HG03457 (cell line): ENCODE results near the gene NFATC3.

Experiments
- ATAC-seq: cut with Tn5 transposase; IDR thresholded peaks from one replicate; pipeline ENCODE4 v1.9.1; 2021; ENCODE audit warnings: moderate number of reproducible peaks; ENCODE audit not compliant: unreplicated experiment

The NFATC3 gene

DNA sequence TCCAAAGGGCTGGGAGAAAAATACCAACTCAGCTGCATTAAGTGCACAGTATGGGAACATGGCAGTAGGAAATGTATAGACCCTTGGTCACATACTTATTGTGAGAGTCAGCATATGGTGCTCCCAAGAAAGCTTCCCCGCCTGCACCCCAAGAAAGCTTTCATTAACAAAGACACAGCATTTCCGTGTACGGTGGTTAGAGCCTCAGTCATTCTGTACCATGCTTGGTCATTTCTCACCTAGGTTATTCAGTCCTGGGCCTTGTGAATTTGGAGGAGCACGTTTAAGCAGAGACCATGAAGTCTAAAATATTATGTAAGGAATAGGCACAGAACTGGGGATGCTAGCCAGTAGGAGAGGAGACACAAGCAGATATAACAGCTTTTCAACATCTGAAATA lies 94.7 kb downstream of the NFATC3 start:
- ATAC-seq: no peak

DNA sequence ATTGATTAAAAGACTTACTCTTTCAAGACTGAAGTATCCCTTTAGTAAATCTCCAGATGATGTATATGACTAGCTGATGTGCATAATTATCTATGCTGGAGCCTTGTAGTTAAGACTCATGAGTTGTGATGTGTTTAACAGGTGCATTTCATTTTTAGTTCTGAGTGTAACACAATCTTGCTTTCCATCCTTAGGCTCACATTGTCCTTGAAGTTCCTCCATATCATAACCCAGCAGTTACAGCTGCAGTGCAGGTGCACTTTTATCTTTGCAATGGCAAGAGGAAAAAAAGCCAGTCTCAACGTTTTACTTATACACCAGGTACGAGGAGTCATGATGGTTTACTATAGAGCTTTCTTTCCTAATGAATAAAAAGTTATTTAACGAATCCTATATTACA lies 97.9 kb downstream of the NFATC3 start:
- ATAC-seq: no peak

DNA sequence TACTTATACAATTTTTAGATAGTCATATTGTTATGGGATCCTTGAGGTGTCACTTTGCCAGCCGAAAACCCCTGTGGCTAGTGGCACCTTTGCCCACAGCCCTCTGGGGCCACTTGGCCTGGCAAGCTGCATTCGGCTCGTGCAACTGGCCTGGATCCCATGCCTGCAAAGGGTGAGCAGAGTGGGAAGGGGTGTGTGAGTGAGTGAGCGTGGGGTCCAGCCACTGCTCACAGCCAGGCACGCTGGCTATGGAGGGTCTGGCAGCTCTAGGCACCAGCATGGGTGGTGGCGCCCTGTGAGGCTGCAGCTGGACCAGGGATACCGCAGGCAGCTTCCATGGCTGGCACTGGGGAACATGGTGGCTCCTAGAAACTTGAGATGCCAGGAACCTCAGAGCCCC lies 101.7 kb downstream of the NFATC3 start:
- no peak for ATAC-seq

DNA sequence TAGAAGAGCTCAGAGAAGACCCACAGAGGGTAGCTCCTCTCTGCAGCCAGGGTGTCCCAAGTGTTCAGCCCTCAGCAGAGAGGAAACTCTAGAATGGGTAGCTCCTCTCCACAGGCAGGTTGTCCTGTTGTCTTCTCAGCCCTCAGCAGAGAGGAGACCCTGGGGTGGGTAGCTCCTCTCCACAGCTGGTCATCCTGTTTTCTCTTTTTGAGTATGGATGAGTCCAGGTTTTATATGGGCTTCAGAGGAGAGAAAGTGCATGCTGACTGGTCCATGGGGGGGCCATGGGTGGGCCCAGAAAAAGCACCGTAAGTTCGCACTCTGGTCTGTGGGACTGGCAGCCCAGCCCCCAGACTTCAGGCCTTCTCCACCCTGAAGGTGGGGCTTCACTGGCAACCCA lies 102.3 kb downstream of the NFATC3 start:
- no peak for ATAC-seq

DNA sequence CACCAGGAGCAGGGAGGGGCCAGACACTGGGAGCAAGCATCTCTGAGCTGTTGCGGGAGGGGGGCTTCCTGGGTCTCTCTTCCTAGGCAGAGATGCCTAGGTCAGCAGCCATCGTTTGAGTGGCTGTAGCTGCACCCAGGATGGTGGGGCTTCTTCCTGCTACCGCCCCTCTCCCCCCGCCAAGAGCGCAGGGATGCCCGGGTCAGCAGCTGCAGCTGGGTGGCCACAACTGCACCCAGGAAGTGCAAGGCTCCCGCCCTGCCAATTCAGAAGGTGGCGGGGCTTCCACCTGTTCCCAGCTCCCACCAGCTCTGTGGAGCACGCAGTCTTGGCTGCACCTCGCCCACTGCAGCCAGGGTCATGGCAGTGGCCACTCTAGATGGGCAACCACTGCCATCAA lies 103.0 kb downstream of the NFATC3 start:
- no peak for ATAC-seq

DNA sequence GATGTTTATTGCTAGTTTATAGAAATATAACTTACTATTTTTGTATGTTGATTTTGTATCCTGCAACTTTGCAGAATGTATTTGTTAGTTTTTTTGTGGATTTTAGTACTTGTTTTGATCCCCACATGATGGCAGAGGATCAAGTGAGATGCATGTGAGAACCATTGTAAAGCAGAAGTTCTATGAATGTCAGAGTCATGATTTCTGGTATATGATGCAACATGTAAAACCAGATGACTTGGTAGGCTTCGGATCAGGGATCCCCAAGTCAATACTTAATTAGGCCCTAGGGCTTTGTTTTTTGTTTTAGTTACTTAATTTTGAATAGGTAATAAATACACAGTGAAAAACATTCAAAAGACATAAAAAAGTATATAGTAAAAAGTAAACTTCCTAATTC lies 104.9 kb downstream of the NFATC3 start:
- no peak for ATAC-seq

DNA sequence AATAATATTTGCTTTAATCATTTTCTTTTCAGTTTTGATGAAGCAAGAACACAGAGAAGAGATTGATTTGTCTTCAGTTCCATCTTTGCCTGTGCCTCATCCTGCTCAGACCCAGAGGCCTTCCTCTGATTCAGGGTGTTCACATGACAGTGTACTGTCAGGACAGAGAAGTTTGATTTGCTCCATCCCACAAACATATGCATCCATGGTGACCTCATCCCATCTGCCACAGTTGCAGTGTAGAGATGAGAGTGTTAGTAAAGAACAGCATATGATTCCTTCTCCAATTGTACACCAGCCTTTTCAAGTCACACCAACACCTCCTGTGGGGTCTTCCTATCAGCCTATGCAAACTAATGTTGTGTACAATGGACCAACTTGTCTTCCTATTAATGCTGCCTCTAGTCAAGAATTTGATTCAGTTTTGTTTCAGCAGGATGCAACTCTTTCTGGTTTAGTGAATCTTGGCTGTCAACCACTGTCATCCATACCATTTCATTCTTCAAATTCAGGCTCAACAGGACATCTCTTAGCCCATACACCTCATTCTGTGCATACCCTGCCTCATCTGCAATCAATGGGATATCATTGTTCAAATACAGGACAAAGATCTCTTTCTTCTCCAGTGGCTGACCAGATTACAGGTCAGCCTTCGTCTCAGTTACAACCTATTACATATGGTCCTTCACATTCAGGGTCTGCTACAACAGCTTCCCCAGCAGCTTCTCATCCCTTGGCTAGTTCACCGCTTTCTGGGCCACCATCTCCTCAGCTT lies 105.8 kb downstream of the NFATC3 start:
- no peak for ATAC-seq

DNA sequence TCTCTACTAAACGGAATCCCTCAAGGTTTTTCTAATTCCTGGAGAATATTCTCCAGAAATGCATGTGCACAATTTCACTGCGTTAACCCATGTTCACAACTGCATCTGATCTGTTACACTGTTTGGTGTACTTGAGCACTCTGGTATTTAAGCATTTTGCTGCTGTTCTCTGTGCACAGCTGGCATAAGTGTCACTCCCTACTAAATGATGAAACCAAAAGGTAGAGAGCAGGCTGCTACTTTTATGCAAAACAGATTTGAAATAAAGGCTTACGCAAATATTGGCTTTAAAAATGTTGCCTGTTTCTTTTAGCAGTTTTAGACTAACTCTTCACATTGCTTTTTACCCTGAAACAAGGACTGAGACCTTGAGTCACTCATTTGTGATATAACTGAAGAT lies 109.1 kb downstream of the NFATC3 start:
- no peak for ATAC-seq

DNA sequence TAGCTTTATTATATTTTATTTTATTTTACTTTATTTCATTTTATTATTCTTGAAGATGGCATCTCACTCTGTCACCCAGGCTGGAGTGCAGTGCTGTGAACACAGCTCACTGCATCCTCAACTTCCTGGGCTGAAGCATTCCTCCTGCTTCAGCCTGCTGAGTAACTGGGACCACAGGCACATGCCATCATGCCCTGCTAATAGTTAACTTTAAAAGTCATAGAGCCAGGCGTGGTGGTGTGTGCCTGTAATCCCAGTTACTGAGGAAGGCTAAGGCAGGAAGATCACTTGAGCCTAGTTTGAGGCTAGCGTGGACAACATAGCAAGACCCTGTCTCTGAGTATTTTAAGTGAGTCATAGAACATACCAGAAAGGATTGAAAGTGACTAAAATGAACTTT lies 112.1 kb downstream of the NFATC3 start:
- ATAC-seq: no peak

DNA sequence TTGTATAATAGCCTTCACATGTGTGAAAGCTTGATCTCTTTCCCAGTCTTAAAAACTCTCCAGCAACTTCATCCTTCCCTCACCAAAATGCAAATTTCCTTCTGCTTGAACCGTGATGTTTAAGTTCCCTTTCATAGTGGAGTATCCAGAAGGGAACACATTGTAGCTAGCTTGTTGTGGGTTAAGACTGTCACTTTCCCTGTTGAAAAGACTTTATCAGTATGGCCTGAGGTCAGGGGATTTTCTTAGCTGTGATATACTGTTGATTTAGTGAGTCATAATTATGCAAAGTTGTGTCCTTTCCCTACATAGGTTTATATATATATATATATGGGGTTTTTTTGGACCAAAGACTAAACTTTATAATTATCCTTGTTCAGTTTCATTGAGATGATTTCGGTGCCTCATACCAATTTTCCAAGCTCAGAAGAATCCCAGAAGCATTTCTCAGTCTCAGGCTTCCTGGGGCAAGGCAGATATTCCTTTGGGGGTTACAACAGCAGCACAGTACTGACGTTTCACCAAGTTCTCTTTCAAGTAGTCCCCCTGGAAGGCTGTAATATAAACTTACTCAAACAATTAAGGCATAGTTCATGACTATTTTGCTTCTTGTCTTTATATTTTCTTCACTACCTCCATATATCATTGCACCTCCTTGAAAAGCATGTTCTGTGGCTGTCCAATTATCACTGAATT lies 115.1 kb downstream of the NFATC3 start:
- ATAC-seq: no peak

DNA sequence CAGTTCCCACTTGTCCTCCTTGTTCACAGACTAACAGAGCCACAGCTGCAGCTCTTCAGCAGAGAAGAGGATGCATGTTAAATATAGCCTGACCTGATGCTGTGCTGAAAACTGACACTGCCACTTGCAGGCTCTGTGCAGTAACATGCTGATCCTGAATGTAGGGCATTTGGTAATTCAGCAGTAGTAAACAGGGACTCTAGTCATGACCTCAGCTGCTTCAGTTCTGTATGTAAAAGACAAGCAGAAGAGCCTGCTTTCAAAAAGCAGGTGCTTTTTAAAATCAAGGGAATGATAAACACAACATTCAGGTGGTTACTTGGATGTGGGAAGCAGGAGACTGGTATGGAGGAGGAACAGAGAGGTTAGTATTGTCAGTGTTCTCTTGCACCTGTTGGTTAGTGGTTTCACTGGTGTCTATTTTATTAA lies 116.9 kb downstream of the NFATC3 start:
- ATAC-seq: no peak

DNA sequence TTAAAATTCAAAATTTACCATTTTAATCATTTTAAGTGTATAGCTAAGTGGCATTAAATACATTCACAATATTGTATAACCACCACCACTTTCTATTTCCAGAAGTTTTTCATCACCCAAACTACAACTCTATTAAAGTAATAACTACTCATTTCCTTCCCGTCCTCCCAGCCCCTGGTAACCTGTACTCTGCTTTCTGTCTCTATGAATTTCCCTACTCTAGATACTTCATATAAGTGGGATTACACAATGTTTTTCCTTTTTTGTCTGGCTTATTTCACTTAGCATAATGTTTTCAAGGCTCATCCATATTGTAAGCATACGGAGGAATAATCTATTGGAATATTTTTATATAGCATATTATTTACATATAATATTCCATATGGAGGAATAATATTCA lies 121.1 kb downstream of the NFATC3 start:
- ATAC-seq: no peak

DNA sequence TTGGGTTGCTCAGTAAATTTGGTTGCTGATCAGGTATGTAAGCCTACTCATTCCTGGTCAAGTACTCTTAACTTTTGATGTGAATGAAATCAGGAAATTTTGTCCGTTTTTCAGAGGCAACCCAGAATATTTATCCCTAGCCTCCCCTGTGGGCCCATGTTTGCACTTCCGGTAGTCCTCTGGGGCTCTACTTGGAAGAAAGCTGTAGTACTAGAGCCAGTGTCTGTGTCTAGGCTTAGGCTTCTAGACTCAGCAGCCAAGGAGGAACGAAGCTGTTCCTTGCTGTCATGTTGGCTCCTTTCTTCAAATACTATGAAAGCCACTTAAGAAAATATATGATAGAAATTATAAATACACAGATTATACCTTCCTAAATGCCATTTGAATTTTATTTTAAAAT lies 129.6 kb downstream of the NFATC3 start:
- no peak for ATAC-seq

DNA sequence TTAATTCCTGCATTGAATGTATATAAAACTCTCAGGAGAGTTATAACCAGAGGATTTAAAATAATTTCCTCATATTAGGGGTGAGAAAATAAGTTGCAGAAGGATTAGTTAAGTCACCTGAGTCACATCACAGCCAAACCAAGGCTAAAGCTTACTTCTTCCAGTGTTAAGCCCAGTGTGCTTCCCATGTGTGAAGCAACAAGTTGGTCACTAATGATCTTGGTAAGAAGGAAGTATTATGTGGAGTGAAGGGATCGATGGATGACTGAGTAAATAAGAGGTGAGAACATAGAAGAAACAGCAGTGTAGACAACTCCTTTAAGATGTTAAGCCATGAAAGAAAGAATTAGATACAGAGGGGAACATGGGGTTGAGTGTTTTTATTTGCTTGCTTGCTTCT lies 130.1 kb downstream of the NFATC3 start:
- ATAC-seq: no peak

DNA sequence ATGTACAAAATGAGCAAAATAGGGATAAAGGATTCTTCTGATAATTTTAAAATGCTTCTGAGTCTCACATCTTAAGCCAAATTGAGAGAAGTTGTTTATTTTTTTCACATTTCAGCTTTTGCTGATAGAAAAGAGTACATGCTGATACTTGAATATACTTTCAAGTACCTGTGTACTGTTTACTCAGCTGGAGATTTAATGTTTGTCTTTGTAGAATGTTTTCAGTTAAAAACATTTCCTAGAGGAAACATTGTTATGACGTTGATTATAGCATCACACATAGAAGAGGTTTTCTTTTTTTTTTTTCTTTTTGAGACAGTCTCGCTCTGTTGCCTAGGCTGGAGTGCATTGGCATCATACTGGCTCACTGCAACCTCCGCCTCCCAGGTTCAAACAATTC lies 131.1 kb downstream of the NFATC3 start:
- ATAC-seq: no peak

DNA sequence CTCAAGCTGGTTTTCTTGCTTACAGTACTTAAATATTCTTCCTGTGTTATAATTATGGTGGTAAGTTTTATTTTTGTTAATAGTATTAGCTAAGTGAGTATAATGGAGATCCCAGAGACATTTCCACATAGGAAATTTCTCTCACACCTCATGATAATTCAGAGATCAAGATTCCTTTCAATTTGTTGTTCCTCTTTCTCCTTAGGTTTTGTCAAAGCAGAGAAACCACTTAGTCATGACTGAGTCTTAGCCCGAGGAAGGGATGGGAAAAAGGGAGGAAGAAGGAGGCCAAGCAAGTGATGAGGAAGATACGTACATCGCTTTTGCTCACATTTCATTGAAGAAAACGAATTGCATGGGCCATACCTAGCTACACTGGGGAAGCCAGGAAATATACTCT lies 132.3 kb downstream of the NFATC3 start:
- no peak for ATAC-seq

DNA sequence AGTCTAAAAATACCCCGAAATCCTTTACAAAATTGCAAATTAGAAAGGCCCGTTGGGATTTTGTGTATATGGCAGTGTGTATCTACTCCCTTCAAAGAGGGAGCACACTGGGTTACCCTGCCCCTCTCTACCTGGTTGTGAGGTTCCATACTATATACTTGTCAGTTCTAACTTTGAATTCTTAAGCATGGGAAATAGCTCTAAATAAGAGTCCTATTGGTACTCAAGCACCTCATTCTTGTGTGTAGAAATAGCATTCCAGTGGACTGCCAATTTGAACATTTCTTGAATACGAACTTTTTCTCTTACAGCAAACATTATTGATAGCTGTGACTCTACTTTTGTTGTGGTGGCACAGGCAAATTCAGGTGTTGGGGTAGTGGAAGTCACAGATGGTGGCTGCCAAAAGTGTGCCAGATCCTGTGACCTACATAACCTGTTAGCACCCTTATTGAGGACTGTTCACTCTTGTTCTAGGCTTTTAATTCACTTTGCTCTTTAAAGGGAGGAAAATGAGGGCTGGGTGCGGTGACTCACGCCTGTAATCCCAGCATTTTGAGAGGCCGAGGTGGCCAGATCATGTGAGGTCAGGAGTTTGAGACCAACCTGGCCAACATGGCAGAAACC lies 134.7 kb downstream of the NFATC3 start:
- ATAC-seq: no peak

DNA sequence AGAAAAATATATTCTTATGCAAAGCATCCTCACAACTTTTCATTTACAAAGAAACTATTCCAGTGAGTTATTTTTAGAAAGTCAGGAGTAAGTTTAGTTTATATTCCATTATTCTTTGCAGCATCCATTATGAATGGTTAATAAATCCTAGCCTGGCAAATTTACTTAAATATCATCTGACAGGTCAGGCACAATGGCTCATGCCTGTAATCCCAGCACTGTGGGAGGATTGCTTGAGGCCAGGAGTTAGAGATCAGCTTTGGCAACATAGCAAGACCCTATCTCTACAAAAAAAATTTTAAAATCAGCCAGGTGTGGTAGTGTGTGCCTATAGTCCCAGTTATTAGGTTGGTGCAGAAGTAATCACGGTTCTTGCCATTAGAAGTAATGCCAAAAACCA lies 137.9 kb downstream of the NFATC3 start:
- no peak for ATAC-seq

DNA sequence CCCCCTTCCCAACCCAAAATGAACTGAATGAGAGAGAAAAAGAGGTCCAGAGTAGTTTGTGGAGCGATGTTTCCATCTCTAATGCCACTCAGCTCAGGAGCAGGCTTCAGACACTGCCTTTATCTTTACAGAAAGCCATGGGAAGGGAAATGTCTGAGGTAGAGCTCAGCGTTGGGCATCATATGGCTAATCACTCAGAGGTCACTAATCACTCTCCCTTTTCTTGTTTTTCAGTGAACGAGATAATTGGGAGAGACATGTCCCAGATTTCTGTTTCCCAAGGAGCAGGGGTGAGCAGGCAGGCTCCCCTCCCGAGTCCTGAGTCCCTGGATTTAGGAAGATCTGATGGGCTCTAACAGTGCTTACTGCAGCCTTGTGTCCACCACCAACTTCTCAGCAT lies 140.9 kb downstream of the NFATC3 start:
- no peak for ATAC-seq

DNA sequence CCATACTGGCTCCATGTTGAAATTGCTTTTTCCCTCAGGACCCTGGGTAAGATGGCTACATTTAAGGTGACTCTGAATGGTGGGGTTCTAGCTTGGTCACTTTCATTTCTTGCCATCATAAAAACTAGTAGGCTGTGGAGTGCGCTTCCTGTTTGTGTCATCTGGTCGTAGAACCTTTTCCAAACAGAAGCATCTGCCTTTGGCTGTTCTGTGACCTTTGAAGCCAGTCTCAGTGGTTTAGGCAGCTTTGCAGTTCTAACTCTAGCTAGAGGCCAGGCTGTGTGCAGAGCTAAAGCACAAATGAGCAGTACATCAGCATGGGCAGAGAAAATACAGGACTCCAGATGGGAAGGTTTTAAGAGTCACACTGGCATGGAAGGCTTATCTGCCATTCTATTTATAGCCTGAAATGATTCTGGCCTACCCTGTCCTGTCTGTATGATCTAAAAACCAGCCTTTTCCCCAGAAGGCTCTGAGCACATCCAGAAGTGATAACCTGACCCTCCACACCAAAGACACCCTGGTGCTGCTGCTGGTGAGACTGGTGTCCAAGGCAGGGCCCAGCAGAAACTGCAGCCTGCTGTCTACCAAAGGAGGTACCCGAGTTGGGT lies 142.1 kb downstream of the NFATC3 start:
- no peak for ATAC-seq

DNA sequence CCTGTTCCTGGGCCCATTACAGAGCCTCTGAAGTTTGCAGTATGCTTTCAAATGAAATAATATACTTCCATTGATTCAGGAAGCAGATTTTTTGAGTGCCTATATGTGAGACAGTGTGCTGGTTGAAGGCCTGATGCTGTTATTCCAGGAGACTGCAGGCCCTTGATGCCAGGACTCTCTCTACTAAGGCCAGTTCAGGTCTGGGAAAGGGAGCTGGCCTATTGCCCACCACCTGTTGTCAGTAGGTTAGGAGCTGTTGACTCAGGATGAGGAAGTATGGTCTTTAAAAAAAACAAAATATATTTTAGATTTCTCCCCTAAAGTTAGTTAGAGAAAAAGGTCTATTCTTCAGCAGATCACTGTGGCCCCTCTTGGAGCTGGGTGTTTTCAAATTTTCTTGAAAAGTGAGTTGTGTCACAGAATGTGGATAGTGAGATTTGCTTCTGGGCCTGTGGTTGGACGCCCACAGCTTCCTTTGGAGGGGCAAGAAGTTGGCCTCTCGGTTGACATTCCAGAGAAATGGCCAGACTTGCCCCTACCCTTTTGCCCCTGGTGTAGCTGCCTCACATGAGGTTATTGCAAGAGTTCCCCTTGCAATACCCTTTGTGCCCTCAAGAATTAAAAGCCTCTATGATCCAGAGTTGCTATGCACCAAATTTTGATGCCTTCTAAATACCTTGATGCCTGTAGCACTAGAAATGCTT lies 142.8 kb downstream of the NFATC3 start:
- no peak for ATAC-seq
